Central memory CD8-positive, alpha-beta T cell (primary cell): ENCODE measurements around the gene DNAJB5.

Experiments
- ATAC-seq: fragments of 150-1000 bp; cut with Tn5 transposase; replicated peaks from 2 replicates; pipeline ENCODE4 v1.10.0; 2022; ENCODE audit warnings: mild to moderate bottlenecking, moderate FRiP score, moderate number of reproducible peaks; ENCODE audit not compliant: poor library complexity, severe bottlenecking; ENCODE audit errors: extremely low read depth
- DNase-seq, 2 donors: peaks; one replicate each; pipeline ENCODE4 v3.0.0; 2021; ENCODE audit warnings: low spot score in 2 of 2
- H3K27ac Mint-ChIP-seq: one replicate; pipeline ENCODE4 v1.8.0; 2022; ENCODE audit warnings: low read depth, mild to moderate bottlenecking, moderate library complexity, mixed read lengths
- H3K27me3 Mint-ChIP-seq: one replicate; pipeline ENCODE4 v1.8.0; 2022; ENCODE audit warnings: mixed read lengths
- H3K36me3 Mint-ChIP-seq: one replicate; pipeline ENCODE4 v1.8.0; 2022; ENCODE audit warnings: mild to moderate bottlenecking, moderate library complexity, mixed read lengths; ENCODE audit not compliant: insufficient read depth
- H3K4me1 Mint-ChIP-seq: one replicate; pipeline ENCODE4 v1.8.0; 2022; ENCODE audit warnings: mixed read lengths
- H3K4me3 Mint-ChIP-seq: one replicate; pipeline ENCODE4 v1.8.0; 2022; ENCODE audit warnings: mild to moderate bottlenecking, moderate library complexity, mixed read lengths
- H3K9me3 Mint-ChIP-seq: one replicate; pipeline ENCODE4 v1.8.0; 2022; ENCODE audit warnings: mixed read lengths

Gene DNAJB5

GRCh38 chr9:34963552-34963951, 26.0 kb upstream of the DNAJB5 start:
- no peaks in the 10 kb centered on the region for H3K4me1 Mint-ChIP-seq
- H3K36me3 Mint-ChIP-seq: no peaks in the 10 kb centered on the region
- no peak overlapping the region for H3K4me3 Mint-ChIP-seq
- peaks cover 92% of the 10 kb centered on the region for H3K27me3 Mint-ChIP-seq
- H3K9me3 Mint-ChIP-seq: no peaks in the 10 kb centered on the region
- H3K27ac Mint-ChIP-seq: no peak overlapping the region
- no peak for ATAC-seq
- DNase-seq: no peak

GRCh38 chr9:34964458-34964857, 25.1 kb upstream of the DNAJB5 start:
- ATAC-seq: no peak

DNA sequence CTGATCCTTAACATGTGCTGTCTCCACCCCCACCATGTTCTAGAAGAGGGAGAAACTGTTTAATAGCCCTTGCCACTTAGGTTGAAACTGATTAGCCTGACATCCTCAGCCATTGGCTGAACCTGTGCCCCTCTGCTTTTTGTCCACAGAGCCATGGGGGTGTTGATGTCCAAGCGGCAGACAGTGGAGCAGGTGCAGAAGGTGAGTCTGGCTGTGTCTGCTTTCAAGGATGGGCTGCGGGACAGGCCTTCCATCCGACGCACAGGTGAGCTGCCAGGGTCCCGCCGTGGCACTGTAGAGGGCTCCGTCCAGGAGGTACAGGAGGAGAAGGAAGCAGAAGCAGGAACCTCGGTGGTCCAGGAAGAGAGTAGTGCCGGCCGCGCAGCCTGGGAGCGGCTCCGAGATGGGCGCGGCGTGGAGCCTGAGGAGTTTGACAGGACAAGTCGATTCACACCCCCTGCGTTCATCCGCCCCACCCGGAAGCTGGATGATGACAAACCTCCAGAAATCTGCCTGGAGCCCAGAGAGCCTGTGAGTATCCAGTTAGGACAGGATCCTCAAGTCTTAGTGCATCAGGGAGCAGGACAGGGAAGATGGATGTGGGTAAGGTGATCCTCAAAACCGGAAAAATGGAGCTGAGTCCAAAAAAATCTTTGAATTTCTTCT, 18.3 kb upstream of the DNAJB5 start:
- Mint-ChIP-seq H3K4me3 (no peak overlapping the region), H3K27me3 (peaks cover 46% of the 10 kb centered on the region), H3K4me1 (no peaks in the 10 kb centered on the region), H3K36me3 (peaks cover 3% of the 10 kb centered on the region), H3K27ac (no peak overlapping the region), H3K9me3 (no peaks in the 10 kb centered on the region)
- DNase-seq: no peak
- no peak for ATAC-seq

More at GRCh38 chr9:34964458-34964857, 25.1 kb upstream of the DNAJB5 start:
- DNase-seq: no peak
- no peaks in the 10 kb centered on the region for H3K4me1 Mint-ChIP-seq
- no peak overlapping the region for H3K4me3 Mint-ChIP-seq
- H3K36me3 Mint-ChIP-seq: no peaks in the 10 kb centered on the region
- no peaks in the 10 kb centered on the region for H3K9me3 Mint-ChIP-seq
- H3K27ac Mint-ChIP-seq: no peak overlapping the region
- peaks cover 92% of the 10 kb centered on the region for H3K27me3 Mint-ChIP-seq

- Mint-ChIP-seq H3K4me3 (no peak overlapping the region), H3K4me1 (no peaks in the 10 kb centered on the region), H3K36me3 (peaks cover 2% of the 10 kb centered on the region), H3K27me3 (peaks cover 30% of the 10 kb centered on the region), H3K27ac (no peak overlapping the region), H3K9me3 (no peaks in the 10 kb centered on the region)
- ATAC-seq: no peak
- DNase-seq: no peak
Measured at GRCh38 chr9:34974664-34975063, 14.9 kb upstream of the DNAJB5 start.

DNA sequence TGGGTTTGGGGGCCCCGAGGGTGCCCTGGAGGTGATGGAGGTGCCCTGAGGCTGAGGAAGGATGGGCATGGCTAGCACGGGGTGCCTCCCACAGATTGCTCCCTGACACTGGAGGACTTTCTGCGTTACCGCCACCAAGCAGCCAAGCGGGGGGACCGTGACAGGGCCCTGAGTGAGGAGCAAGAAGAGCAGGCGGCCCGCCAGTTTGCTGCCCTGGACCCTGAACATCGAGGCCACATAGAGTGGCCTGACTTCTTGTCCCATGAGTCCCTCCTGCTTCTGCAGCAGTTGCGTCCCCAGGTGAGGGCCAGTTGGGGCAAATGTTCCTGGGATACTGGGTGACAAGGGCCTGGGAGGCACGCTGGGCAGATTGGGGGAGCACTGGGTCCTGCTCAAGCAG, 13.1 kb upstream of the DNAJB5 start:
- H3K4me3 Mint-ChIP-seq: no peak overlapping the region
- ATAC-seq (no peak), DNase-seq (no peak)
- H3K27ac Mint-ChIP-seq: no peak overlapping the region
- H3K4me1 Mint-ChIP-seq: no peaks in the 10 kb centered on the region
- no peaks in the 10 kb centered on the region for H3K9me3 Mint-ChIP-seq
- peaks cover 2% of the 10 kb centered on the region for H3K36me3 Mint-ChIP-seq
- H3K27me3 Mint-ChIP-seq: peaks cover 23% of the 10 kb centered on the region

DNA sequence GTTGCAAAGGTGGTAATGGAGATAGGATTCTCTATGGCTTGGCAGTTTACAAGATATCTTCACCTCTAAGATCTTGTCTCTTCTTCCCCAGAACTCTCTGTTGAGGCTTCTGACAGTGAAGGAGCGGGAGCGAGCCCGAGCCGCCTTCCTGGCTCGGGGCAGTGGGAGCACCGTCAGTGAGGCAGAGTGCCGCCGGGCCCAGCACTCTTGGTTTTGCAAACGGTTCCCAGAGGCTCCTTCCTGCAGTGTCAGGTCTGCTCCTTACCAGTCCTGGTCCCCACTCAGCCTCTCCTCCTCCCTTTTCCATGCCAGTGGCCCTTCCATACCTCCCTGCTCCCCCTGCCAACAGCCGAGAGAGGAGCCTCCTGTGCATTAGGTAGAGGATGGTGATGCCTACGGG, 12.6 kb upstream of the DNAJB5 start:
- DNase-seq (no peak), ATAC-seq (no peak)
- Mint-ChIP-seq H3K36me3 (peaks cover 2% of the 10 kb centered on the region), H3K9me3 (no peaks in the 10 kb centered on the region), H3K27ac (no peak overlapping the region), H3K4me1 (no peaks in the 10 kb centered on the region), H3K27me3 (peaks cover 23% of the 10 kb centered on the region), H3K4me3 (no peak overlapping the region)

- no peak overlapping the region for H3K27ac Mint-ChIP-seq
- H3K4me1 Mint-ChIP-seq: peaks cover 9% of the 10 kb centered on the region
- H3K4me3 Mint-ChIP-seq: no peak overlapping the region
- H3K9me3 Mint-ChIP-seq: no peaks in the 10 kb centered on the region
- peaks cover 23% of the 10 kb centered on the region for H3K27me3 Mint-ChIP-seq
- no peaks in the 10 kb centered on the region for H3K36me3 Mint-ChIP-seq
- ATAC-seq: no peak
- no peak for DNase-seq
Measured at GRCh38 chr9:34980181-34980761, 9.3 kb upstream of the DNAJB5 start.

DNA sequence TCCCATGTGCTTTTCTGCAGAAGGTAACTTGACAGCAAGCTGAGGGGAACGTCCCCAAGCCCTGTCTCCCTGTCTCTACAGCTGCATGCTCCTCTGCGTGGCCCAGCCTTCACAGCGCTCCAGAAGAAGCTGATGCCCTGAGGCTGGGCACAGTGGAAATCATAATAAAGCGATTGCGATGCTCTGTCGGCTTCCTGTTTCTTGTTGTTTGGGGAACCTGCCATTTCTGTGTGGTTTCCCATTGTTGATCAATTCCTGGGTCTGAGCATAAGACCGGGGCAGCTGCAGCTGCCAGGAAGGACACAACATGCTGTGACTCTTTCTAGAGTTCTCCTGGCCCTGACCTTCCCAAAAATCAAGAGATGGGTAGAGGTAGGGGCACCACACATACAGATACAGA, 7.2 kb upstream of the DNAJB5 start:
- Mint-ChIP-seq H3K4me1 (peaks cover 20% of the 10 kb centered on the region), H3K27ac (no peak overlapping the region), H3K4me3 (no peak overlapping the region), H3K27me3 (peaks cover 10% of the 10 kb centered on the region), H3K36me3 (peaks cover 1% of the 10 kb centered on the region), H3K9me3 (no peaks in the 10 kb centered on the region)
- ATAC-seq (no peak), DNase-seq (no peak)

GRCh38 chr9:34983209-34983608, 6.3 kb upstream of the DNAJB5 start:
- peaks cover 1% of the 10 kb centered on the region for H3K36me3 Mint-ChIP-seq
- H3K27ac Mint-ChIP-seq: no peak overlapping the region
- ATAC-seq: no peak
- no peaks in the 10 kb centered on the region for H3K9me3 Mint-ChIP-seq
- DNase-seq: no peak
- peaks cover 23% of the 10 kb centered on the region for H3K4me1 Mint-ChIP-seq
- H3K4me3 Mint-ChIP-seq: no peak overlapping the region
- H3K27me3 Mint-ChIP-seq: peaks cover 1% of the 10 kb centered on the region

- Mint-ChIP-seq H3K9me3 (no peaks in the 10 kb centered on the region), H3K27ac (no peak overlapping the region), H3K27me3 (no peaks in the 10 kb centered on the region), H3K4me1 (peaks cover 30% of the 10 kb centered on the region), H3K36me3 (peaks cover 1% of the 10 kb centered on the region), H3K4me3 (no peak overlapping the region)
- ATAC-seq: no peak
- DNase-seq: no peak
Measured at GRCh38 chr9:34984049-34984448, 5.5 kb upstream of the DNAJB5 start.

GRCh38 chr9:34985311-34985899, 4.1 kb upstream of the DNAJB5 start:
- Mint-ChIP-seq H3K27me3 (no peaks in the 10 kb centered on the region), H3K27ac (peak overlapping the region; percentile 97), H3K4me1 (peaks cover 36% of the 10 kb centered on the region)

GRCh38 chr9:34986540-34987047, 3.0 kb upstream of the DNAJB5 start:
- Mint-ChIP-seq H3K27me3 (no peaks in the 10 kb centered on the region), H3K9me3 (no peaks in the 10 kb centered on the region), H3K27ac (peak overlapping the region; percentile 97), H3K36me3 (peaks cover 3% of the 10 kb centered on the region), H3K4me3 (peak overlapping the region; percentile 36), H3K4me1 (peaks cover 42% of the 10 kb centered on the region)
- DNase-seq (peak in 1 of 2 donors; percentile 40), ATAC-seq (no peak)

More at GRCh38 chr9:34985311-34985899, 4.1 kb upstream of the DNAJB5 start:
- Mint-ChIP-seq H3K9me3 (no peaks in the 10 kb centered on the region), H3K36me3 (peaks cover 3% of the 10 kb centered on the region), H3K4me3 (no peak overlapping the region)
- ATAC-seq (no peak), DNase-seq (peak; percentile 23 to 24)
